Panc1 (cell line): ENCODE data around the gene FADD. TPM values are rescaled to one million over a fixed set of nuclear protein-coding genes. Genes with fewer than 3 reads are reported as not detected.

Source experiments
- ATAC-seq: fragments of 200-7000 bp; cut with Tn5 transposase; 2 replicates; pipeline ENCODE4 v1.9.1; 2020; ENCODE audit warnings: mild to moderate bottlenecking, moderate library complexity
- BruUV-seq: library from RNA; stranded (reverse); fragments of 400-500 nt; replicated peaks from 2 replicates; lab custom pipeline; 2021; lab: Mats Ljungman, UMichigan
- CTCF ChIA-PET: fragments of 300-600 bp; sonication (Branson Sonifier 250); formaldehyde crosslinking; loops from one replicate; lab custom pipeline; 2022; ENCODE audit warnings: antibody characterized with exemption; lab: Charles Lee
- POLR2A ChIA-PET: fragments of 300-600 bp; sonication (Branson Sonifier 250); formaldehyde crosslinking; loops from one replicate; lab custom pipeline; 2022; ENCODE audit warnings: antibody characterized with exemption; lab: Charles Lee
- DNase-seq: peaks from one replicate; pipeline ENCODE4 v3.0.0-alpha.2; 2010; ENCODE audit warnings: low read depth, low spot score
- H3K27ac ChIP-seq: 2 replicates; pipeline ENCODE4 v1.5.1; 2011; ENCODE audit warnings: mild to moderate bottlenecking, low read length, inconsistent platforms
- H3K27me3 ChIP-seq: fragments of 200-500 bp; sonication (Bioruptor generic); 2 replicates; pipeline ENCODE4 v1.6.0; 2014; ENCODE audit warnings: low read length, inconsistent platforms; ENCODE audit not compliant: control insufficient read depth, insufficient read depth
- H3K36me3 ChIP-seq: fragments of 200-500 bp; sonication (Bioruptor generic); 2 replicates; pipeline ENCODE4 v1.5.1; 2014; ENCODE audit warnings: inconsistent platforms, mild to moderate bottlenecking, low read length, moderate library complexity; ENCODE audit not compliant: control insufficient read depth, insufficient read depth
- H3K4me1 ChIP-seq: 2 replicates; pipeline ENCODE4 v1.5.1; 2011; ENCODE audit warnings: inconsistent platforms, mild to moderate bottlenecking, low read length, moderate library complexity; ENCODE audit not compliant: control insufficient read depth, insufficient read depth
- H3K4me3 ChIP-seq, 2 experiments: 2 replicates each; pipeline ENCODE4 v1.5.1; 2011 to 2012; ENCODE audit warnings: low read depth in 2 of 2, low read length in 2 of 2, mild to moderate bottlenecking in 2 of 2, inconsistent platforms in 1 of 2, moderate library complexity in 1 of 2
- H3K9me3 ChIP-seq: fragments of 200-500 bp; sonication (Bioruptor generic); 2 replicates; pipeline ENCODE4 v1.5.1; 2014; ENCODE audit warnings: low read depth, mild to moderate bottlenecking, inconsistent platforms, low read length, moderate library complexity; ENCODE audit not compliant: control insufficient read depth, insufficient read depth
- POLR2AphosphoS5 ChIP-seq: IDR thresholded peaks from 2 replicates; pipeline ENCODE4 v1.6.1; 2012; ENCODE audit warnings: mild to moderate bottlenecking, low read depth, low read length, moderate library complexity
- SIN3A ChIP-seq: IDR thresholded peaks from 2 replicates; pipeline ENCODE4 v1.6.1; 2012; ENCODE audit warnings: low read depth, mild to moderate bottlenecking, low read length, moderate library complexity, borderline replicate concordance; ENCODE audit not compliant: insufficient read depth
- TCF7L2 ChIP-seq: IDR thresholded peaks from 2 replicates; pipeline ENCODE4 v1.6.1; 2011; ENCODE audit warnings: mild to moderate bottlenecking, low read depth, low read length, inconsistent platforms
- in situ Hi-C: cut with HindIII; loops from 2 replicates; pipeline ENCODE4 v1.10.0; 2016; ENCODE audit warnings: low sequenced_read_pairs, low pct_unique_long_range_greater_than_20kb
- intact Hi-C: fragments of 100-400 bp; cut with micrococcal nuclease; formaldehyde crosslinking; loops from one replicate; pipeline ENCODE4 v1.10.0; 2022; ENCODE audit not compliant: unreplicated experiment
- total RNA-seq: library from RNA; stranded (reverse); gene quantifications from one replicate; pipeline ENCODE4 v1.2.1, GENCODE V29; 2021; ENCODE audit not compliant: unreplicated experiment
- TF ChIP-seq, protein P1 (sequence below): fragments of 450-650 bp; IDR thresholded peaks from 2 replicates; pipeline ENCODE4 v1.5.1; 2017; ENCODE audit warnings: mild to moderate bottlenecking
- TF ChIP-seq, protein P2 (sequence below), 2 experiments: IDR thresholded peaks; 2 replicates each; pipeline ENCODE4 v1.6.1; 2011 to 2012; ENCODE audit warnings: low read depth in 2 of 2, control low read depth in 1 of 2, low read length in 1 of 2, mild to moderate bottlenecking in 1 of 2, moderate library complexity in 1 of 2; ENCODE audit not compliant: insufficient read depth in 1 of 2

The FADD gene
- total RNA-seq, 1 experiment from 2014 or later, result 47.3 TPM

DNA sequence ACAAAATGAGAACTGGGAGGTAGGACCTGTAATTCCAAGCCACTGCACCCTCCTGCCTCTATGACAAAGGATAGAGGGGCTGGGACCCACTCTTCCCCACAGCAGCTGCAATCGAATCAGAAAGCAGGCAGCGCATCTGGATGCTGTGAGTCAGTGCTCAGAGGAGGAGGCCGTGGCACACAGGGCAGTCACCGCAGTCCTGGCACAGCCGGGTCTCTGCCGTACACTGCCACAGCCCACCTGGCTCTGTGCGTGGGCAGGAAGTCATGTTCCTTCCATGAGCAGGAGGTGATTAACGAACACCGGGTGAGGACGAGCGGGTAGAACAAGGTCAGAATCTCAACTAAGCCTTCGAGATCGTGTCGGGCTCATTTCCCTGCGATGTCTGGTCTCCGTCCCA lies 37.2 kb downstream of the FADD start:
- ATAC-seq (0 out of 2 replicates have a peak, but pooled peaks have one; percentile 24), DNase-seq (no peak)
- no TSS peak for BruUV-seq

DNA sequence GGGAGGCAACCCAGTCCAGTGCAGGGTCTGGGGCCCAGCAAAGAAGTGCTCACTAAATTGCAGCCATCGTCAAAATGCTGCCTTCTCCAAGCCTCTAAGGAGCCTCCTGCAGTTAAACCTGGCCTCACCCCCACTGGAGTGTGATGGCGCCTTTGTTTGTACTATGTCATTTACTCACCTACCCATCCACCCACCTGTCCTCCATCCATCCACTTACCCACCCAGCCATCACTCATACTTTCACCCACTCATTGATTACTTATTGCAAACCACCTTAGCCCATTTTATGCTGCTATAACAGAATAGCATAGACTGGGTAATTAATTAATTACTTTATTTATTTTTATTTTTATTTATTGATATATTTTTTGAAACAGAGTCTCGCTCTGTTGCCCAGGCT lies 38.6 kb downstream of the FADD start:
- POLR2A ChIA-PET, result no interaction called here
- TF ChIP-seq SIN3A (no peak), POLR2AphosphoS5 (no peak)
- TF ChIP-seq, protein P1, sequence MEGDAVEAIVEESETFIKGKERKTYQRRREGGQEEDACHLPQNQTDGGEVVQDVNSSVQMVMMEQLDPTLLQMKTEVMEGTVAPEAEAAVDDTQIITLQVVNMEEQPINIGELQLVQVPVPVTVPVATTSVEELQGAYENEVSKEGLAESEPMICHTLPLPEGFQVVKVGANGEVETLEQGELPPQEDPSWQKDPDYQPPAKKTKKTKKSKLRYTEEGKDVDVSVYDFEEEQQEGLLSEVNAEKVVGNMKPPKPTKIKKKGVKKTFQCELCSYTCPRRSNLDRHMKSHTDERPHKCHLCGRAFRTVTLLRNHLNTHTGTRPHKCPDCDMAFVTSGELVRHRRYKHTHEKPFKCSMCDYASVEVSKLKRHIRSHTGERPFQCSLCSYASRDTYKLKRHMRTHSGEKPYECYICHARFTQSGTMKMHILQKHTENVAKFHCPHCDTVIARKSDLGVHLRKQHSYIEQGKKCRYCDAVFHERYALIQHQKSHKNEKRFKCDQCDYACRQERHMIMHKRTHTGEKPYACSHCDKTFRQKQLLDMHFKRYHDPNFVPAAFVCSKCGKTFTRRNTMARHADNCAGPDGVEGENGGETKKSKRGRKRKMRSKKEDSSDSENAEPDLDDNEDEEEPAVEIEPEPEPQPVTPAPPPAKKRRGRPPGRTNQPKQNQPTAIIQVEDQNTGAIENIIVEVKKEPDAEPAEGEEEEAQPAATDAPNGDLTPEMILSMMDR, result no peak
- TF ChIP-seq, protein P2, sequence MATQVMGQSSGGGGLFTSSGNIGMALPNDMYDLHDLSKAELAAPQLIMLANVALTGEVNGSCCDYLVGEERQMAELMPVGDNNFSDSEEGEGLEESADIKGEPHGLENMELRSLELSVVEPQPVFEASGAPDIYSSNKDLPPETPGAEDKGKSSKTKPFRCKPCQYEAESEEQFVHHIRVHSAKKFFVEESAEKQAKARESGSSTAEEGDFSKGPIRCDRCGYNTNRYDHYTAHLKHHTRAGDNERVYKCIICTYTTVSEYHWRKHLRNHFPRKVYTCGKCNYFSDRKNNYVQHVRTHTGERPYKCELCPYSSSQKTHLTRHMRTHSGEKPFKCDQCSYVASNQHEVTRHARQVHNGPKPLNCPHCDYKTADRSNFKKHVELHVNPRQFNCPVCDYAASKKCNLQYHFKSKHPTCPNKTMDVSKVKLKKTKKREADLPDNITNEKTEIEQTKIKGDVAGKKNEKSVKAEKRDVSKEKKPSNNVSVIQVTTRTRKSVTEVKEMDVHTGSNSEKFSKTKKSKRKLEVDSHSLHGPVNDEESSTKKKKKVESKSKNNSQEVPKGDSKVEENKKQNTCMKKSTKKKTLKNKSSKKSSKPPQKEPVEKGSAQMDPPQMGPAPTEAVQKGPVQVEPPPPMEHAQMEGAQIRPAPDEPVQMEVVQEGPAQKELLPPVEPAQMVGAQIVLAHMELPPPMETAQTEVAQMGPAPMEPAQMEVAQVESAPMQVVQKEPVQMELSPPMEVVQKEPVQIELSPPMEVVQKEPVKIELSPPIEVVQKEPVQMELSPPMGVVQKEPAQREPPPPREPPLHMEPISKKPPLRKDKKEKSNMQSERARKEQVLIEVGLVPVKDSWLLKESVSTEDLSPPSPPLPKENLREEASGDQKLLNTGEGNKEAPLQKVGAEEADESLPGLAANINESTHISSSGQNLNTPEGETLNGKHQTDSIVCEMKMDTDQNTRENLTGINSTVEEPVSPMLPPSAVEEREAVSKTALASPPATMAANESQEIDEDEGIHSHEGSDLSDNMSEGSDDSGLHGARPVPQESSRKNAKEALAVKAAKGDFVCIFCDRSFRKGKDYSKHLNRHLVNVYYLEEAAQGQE (IDR thresholded peaks at IDR 0.05; ENCODE audit: insufficient read depth in 1 of 2, low read depth in 2 of 2, low read length in 1 of 2), result no peak
- H3K4me3 ChIP-seq, result no peak overlapping the region
- H3K9me3 ChIP-seq, result no peaks in the 10 kb centered on the region
- intact Hi-C loops, result no loop called here
- no peak overlapping the region for H3K27ac ChIP-seq
- in situ Hi-C loops, result no loop called here
- no TSS peak for BruUV-seq
- no peaks in the 10 kb centered on the region for H3K27me3 ChIP-seq
- no peak for ATAC-seq
- CTCF ChIA-PET, result no interaction called here
- 0 out of 2 replicates have a peak, but pooled peaks cover 3% of the 10 kb centered on the region for H3K4me1 ChIP-seq
- H3K36me3 ChIP-seq, result no peaks in the 10 kb centered on the region
- no peak for DNase-seq

More for the DNA sequence above, 37.2 kb downstream of the FADD start:
- H3K4me1 ChIP-seq, result no peaks in the 10 kb centered on the region
- no peaks in the 10 kb centered on the region for H3K9me3 ChIP-seq
- H3K36me3 ChIP-seq, result no peaks in the 10 kb centered on the region
- ChIA-PET CTCF (interaction anchor here (0.7 kb wide), 1 partner anchor 190 kb away, joined by 7 read pairs; no protein-coding TSS in a partner anchor), POLR2A (interaction anchor here (0.6 kb wide), 1 partner anchor 139 kb away, joined by 6 read pairs; no protein-coding TSS in a partner anchor)
- TF ChIP-seq, protein P2 (IDR thresholded peaks at IDR 0.05; ENCODE audit: insufficient read depth in 1 of 2, low read depth in 2 of 2, low read length in 1 of 2), result no peak
- TF ChIP-seq SIN3A (no peak), POLR2AphosphoS5 (no peak), TCF7L2 (no peak)
- TF ChIP-seq, protein P1, result no peak
- intact Hi-C loops (no loop called here), in situ Hi-C loops (no loop called here)
- H3K27ac ChIP-seq, result no peak overlapping the region
- H3K4me3 ChIP-seq, result no peak overlapping the region
- H3K27me3 ChIP-seq, result no peaks in the 10 kb centered on the region
